Stimulated activated CD4-positive, alpha-beta T cell treated with anti-CD3 and anti-CD28 coated beads, Interleukin-12 subunit alpha, Interleukin-12 subunit beta, amount 100 ng/mL, for 24 hours (primary cell): ENCODE results near the gene CNTNAP1.
"Not testable (repeated sequence)": the region's sequence is repeated elsewhere in the genome, so short reads cannot be mapped to it uniquely, and the experiment has no call there.

Experiments
- DNase-seq, 2 experiments: peaks; one replicate each; pipeline ENCODE4 v3.0.0-alpha.2; 2020; ENCODE audit warnings: low read depth in 2 of 2

Gene CNTNAP1

DNA sequence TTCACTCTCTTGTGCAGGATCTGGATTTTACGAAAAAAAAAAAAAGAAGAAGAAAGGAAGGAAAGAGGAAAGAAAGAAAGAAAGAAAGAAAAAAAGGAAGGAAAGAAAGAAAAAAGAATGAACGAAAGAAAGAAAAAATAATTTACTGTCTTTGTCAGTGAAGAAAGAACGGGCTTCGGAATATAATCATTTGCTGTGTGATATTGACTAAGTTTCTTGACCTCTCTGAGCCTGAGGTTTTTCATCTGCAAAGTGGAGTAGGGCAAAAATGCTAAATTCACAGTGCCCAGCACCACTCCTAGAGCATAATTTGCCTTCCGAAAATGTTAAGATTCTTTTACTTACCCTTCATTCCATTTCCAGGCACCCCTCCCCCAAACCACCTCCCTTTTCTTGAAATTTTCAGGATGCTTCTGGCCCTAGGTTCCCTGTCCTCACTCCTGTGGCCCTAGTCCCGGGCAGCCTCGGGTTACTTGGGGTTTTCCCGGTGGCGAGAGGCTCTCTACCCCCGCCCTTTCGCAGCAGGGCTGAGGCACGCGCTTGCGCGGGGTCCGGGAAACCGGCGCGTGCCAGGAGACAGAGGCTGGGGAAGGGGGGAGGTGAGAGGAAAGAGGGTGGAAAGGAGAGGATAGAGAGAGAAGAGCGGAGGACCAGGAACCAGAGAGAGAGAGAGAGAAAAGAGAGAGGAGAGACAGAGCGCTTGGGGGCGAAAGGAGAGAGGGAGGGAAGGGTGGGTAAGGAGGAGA is at the start of gene CNTNAP1:
CNTNAP1 (plus strand) TSS at position 556 of the 746 bp plus-strand sequence. CDS start 299 bp downstream, outside the sequence.
- no peak for DNase-seq

DNA sequence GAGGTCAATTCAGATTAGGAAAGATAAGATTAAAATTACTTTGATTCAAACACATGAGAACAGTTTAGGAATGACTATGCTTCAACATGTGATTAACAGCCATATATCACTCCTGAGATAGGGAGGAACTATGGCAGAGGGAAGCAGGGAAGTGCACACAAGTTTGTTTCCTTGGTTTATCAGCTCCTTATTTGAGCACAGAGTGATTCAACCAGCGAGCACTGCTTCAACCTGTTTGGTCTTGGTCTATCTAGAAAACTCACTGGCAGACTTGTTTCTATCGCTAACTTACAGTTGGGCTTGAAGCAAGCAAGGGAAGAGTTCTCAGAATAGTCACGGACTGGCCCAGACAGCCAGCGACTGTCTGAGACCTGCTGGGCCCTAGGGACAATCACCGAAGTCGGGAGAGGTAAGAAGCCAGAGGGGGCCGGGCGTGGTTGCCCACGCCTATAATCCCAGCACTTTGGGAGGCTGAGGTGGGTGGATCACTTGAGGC is 49.3 kb upstream of the CNTNAP1 start:
- no peak for DNase-seq

DNA sequence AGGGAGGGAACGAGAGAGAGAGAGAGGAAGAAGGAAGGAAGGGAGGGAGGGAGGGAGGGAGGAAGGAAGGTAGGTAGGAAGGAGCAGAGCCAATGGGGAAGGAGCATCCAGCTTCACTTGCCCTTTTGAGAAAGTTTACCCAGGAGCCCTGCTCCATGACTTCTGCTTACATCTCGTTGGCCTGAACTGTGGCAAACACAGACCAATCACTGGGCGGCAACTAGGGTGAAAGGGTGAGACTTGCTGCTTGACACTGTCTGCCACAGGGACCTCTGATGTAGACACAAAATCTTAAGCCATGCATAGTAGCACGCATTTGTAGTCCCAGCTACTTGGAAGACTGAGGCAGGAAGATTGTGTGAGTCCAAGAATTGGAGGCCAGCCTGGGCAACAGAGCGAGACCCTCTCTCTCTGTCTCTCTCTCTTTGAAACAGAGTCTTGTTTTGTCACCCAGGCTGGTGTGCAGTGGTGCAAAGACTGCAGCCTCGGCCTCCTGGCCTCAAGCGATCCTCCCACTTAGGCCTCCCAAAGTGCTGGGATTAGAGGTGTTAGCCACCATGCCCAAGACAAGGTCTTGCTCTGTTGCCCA is 42.7 kb upstream of the CNTNAP1 start:
- no peak for DNase-seq

DNA sequence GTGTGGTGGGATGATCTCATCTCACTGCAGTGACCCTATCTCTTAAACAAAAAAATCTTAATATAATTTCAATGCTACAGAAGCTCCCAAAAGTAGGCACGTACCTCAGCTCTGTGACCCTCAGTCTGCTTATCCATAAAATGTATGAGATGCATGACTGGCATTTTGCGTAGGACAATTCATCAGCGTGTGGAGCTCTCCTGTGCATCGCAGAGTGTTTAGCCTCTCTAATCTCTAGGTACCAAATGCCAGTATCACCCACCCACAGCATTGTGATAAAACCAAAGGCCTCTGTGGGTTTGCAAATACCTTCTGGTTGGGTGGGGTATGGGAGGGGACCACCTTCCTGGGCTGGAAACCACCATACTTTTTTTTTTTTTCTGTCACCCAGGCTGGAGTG is 42.2 kb upstream of the CNTNAP1 start:
- DNase-seq: no peak

DNA sequence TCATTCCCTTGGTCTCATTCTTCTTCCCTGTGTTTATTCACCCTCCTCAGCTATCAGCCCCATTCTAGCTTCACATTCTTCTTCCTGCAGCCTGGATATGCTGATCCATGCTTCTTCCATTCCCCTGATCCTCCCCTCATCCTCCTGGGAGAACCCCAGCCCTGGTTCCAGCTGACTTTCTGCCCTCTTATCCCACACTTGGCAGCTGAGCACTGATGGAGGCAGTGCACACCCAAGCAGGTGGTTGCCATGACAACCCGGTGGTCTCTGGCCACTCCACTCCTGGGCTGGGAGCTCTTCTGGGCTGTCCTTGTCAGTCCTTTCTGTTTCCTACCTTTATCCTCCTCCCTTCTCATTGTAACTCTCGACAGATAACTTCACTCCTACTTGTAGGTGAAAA is 40.0 kb upstream of the CNTNAP1 start:
- no peak for DNase-seq

DNA sequence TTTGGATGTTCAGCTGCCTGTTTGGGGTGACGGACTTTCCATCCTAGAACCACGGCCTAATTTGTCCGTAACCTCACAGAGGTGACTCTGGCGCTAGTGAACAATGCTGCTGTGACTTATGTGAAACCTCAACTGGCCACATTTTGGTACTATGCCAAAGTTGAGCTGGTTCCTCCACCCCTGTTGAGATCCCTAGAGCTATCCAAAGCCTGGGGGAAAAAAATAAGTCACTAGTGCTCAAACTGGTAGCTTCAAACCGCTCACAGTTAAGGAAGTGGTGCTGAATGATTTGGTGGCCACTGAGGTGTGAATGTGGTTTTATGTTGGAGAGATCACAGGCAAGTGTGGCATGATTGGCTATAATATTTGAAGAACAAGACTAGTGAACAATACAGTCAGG is 34.6 kb upstream of the CNTNAP1 start:
- DNase-seq: no peak

DNA sequence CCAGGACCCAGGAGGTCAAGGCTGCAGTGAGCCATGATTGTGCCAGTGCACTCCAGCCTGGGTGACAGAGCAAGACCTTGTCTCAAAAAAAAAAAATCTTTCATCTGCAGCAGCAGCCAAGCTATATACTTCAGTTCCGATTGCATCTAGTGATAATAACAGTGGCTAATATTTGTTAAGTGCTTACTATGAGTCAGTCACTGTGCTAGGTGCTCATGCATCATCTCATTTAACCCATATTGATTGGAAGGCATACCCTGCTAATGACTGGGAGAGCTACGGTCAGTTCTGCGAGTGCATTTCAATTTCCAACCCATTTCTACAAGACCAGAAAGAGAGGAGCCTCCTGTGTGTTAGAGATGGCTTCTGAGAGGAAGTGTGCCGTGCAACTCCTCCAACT is 30.9 kb upstream of the CNTNAP1 start:
- DNase-seq: no peak

DNA sequence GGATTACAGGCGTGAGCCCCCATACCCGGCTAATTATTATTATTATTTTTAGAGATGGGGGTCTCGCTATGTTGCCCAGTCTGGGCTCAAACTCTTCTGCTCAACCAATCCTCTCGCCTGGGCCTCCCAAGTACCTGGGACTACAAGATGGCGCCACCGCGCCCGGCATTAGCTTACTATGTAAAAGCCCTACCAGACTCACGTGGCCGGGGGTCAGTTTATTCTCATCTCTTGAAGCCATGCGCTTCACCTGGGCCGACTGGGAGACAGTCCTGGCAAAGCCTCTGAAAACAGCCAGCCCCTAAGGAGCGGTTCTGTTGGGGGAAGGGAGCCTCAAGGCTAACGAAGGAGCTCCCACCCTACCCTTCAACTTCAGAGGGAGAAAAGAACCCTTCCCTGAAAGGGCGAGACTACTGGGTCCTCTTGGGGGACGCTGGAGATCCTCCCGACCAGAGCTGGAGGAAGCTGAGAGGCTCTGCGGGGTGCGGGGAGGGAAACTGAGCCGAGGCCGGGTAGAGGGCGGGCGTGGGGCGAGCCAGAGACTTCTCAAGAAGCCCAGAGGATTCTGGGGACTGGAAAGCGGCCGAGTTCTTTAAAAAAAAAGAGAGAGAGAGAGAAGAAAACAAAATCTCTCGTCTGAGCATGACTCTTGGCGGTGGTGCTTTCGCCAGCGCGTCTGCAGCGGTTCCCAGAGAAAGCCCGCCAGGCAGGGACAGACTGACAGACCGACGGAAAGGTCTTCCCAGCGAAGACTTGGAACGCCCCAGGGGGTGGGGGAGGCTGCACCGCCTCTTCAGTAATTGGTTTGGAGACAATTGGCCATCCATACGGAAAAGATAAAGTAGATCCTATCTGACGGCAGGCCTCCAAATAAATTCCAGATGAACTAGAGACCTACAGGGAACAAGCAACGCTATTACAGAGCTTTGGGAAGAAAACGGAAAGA is 28.9 kb upstream of the CNTNAP1 start:
- DNase-seq: no peak

DNA sequence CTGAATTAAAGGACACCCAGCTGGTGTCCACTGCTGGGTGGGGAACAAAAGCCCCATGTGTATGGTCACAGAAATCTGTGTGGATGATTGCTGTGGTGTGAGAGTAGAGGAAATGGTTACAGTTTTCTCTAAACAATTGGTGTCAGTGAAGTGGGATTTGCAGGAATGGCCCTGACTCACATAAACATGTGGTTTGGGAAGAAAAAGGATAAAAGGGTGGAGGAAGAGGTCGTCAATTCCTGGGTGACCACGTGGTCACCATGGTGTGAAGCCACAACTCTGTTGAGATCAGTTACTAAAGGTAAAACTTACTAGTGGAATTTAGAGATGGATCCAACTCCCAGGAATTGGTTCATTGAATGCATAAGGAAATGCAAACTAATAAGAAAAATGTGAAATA is 26.8 kb upstream of the CNTNAP1 start:
- no peak for DNase-seq

DNA sequence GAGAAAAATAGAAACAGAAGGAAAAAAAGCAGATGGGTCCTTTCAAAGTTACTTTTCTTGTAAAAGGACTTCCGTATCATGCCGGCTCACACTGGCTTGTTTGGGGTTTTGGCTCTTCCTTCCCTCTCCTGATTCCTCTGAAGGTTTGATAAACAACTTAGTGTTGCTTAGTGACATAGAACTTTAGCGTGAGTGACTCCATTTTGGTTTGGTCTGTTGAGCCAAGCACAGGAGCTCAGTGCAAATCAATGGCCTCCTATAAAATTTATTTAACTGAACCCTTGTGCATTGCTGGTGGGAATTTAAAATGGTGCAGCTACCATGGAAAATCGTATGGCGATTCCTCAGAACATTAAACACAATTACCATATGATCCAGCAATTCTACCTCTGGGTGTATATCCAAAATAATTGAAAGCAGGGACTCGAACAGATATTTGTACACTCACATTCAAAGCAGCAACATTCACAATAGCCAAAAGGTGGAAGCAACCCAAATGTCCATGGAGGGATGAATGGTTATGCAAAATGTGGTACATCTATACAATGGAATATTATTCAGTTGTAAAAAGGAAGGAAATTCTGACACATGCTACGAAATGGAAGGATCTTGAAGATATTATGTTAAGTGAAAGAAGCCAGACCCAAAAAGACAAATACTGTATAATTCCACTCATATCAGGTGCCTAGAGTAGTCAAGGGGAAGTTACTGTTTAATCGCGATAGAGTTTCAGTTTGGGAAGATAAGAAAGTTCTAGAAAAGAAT is 24.3 kb upstream of the CNTNAP1 start:
- DNase-seq: no peak

DNA sequence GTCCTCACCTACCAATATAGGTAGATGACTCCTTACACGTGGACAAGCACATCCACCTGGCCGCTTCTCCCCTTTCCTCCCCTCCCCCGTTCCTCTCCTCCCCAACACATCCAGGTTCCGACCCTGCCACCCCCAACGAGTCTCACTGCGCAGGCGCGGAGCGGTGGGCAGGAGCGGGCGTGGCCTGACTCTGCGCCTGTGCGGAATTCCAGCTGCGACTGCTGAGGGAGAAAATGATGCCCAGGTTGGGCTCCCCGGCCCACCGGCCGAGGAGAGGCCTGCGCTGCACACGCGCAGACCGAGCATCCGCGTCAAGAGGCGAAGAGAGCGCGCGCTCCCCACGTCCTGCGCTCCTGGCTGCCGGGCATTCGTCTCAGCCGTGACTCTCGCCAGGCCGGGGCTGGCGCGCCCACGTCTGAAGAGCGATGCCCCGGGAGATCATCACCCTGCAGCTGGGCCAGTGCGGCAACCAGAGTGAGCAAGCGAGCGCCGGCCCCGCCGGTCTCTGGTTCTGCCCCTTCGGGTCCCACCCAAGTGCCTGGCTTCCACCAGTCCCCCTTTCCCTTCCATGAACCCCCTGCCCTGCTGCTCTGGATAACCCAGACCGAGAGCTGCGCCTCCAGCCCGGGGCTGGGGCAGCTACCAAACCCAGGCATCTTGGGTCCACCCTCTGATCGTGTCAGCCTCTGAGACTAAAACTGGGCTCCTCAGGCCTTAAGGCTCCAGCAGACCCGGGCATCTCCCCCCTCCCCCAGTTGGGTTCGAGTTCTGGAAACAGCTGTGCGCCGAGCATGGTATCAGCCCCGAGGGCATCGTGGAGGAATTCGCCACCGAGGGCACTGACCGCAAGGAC is 23.0 kb upstream of the CNTNAP1 start, which contains the start of gene TUBG2:
TUBG2 (plus strand) TSS at position 206 of the 853 bp plus-strand sequence; CDS start at position 426, 220 bp downstream.
- peak; percentile 74 to 79 for DNase-seq

DNA sequence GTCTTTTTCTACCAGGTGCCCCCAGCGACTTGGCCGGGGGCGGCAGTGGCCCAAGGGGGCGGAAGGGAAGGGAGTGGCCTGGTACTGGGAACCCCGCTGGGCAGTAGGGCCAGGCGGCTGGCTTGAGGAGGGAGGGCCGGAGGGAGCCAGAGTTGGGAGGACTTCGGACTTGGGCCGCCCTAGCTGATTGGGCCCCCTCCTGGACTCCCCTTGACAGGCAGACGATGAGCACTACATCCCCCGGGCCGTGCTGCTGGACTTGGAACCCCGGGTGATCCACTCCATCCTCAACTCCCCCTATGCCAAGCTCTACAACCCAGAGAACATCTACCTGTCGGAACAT is 22.4 kb upstream of the CNTNAP1 start:
- DNase-seq: not testable (repeated sequence)

DNA sequence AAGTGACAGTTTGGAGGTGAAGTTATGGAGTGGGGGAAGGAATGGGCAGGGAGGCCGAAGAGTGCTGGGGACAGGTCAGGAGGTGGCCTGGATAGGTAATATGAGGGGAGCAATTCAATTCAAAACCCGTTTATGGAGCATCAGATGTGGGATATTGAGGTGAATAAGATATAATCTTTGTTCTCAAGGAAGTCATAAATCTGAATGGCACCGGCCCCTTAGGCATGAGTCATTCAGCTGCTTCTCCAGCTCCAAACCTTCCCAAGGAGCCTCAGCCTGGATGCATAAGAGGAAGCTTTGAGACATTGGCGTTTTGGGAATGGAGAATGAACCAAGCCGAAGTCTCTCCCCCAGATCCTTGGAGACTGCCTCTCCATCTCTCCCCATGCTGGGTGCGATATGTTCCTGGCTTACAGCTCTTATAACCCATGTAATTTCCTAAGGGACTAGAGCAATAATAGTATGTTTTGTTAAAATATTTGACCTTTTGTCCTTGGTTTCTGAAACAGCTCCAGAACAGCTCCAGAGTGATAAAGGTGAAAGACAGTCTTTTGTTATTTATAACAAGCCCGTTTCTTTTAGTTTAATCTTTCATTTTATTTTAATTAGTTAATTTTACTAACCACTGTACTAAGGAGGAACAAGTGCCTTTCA is 21.5 kb upstream of the CNTNAP1 start:
- no peak for DNase-seq

DNA sequence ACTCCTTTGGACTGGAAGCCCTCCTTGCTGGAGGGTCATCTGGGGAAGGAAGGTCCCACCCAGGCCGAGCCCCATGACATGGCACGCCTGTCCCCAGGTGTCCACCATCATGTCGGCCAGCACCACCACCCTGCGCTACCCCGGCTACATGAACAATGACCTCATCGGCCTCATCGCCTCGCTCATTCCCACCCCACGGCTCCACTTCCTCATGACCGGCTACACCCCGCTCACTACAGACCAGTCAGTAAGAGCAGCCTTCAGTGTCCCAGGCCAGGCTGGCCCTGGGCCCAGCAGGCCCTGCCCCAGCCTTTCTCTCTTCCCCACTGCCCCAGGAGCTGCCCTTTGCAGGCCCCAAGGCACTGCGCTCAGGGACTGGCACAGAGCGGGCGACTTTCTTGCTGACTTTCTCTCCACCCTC is 16.7 kb upstream of the CNTNAP1 start:
- no peak for DNase-seq

DNA sequence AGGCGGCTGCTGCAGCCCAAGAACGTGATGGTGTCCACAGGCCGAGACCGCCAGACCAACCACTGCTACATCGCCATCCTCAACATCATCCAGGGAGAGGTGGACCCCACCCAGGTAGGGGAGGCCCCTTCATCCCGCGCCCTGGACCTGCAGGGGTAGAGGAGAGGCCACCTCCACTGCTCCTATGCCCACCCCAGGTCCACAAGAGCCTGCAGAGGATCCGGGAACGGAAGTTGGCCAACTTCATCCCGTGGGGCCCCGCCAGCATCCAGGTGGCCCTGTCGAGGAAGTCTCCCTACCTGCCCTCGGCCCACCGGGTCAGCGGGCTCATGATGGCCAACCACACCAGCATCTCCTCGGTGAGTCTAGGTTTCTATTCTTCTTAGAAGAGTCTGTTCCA is 16.2 kb upstream of the CNTNAP1 start:
- DNase-seq: not testable (repeated sequence)

DNA sequence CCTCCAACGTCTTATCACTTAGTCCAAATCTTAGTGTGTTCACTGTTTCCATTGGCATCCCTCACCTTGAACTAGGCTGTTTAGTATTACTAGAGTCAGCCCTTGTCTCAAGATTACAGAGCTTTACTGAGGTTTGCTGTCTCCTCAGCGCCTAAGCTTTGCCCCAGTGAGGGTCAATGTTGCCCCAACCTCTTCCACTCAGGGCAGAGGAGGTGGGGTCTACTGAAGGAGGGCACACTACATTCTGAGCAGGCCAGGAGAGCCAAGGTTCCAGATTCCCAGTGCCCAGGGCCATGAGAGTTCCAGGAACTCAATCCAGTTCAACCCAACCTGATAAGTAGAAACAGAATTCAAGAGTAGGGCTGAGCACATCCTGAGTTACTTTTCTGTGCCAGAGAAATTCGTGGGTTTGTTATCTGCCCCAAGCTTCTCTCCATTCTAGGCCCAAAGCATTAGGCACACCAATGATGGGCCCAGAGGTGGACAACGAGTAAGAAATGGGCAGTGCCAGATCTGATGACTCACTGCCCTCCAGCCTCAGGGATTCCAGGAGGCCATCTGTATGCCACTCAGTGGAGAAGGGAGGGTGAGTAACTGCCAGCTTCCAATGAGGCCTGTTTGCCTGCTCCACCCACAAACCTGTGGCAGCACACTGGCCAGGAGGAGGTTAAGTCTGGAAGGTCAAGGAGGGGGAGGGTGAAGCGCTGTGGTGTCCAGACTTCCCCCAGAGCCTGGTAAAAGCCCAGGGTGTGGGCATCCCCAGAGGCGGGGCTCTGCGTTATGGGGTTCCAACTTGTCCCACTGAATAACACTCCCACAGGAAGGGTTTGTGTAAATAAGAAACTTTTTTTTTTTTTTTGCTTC is 15.0 kb upstream of the CNTNAP1 start:
- DNase-seq: no peak

DNA sequence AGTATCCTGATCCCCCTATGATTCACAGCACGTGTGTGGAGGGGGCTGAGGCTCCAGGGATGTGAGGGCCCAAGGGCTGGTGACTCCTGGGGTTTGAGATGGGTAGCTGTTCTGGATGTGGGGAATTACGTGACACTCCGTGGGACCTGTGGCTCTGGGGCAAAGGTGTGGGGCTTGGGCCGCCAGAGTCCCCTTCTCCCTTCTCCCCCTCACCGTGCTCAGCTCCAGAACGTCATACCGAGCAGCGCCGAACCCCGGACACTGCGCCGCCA is 12.7 kb upstream of the CNTNAP1 start:
- DNase-seq: no peak

DNA sequence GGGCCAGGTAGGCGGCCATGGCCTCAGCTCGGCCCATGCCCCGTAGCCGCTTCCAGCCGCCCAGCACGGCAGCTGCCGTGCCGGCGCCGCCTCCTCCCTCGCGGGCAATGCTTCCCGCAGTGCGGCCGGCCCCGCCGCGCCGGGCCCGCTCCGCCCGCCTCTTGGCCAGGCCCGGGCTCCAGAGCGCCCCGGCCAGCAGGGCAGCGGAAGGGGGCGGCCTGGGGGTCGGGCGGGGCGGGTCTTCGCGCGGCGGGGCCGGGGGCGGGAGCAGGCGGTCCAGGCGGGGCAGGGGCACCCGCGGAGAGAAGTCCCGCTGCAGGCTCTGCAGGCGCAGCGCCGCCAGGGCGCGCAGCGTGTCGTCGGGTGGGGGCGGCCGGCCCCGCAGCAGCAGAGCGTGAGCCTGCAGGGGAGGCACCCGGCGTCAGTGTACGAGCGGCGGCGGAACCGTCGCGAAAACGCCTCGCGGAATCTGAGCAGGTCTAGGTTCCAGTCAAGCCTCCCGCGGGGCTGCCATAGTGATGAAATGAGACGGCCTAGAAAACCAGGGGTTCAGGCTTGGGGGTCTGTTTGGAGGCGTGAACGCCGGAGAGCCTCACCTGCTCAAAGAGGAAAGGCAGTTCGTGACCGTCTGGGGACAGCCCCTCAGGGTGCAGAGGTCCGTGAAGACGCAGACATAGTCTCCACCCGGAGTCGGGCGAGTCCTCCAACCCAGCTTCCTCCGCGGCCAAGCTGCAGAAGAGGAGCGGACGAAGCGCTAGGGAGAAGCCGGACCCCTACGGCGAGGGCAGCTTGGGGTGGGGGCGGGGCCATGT is 12.1 kb upstream of the CNTNAP1 start:
- no peak for DNase-seq
